Prostate gland (tissue), 2 donors: ENCODE measurements around the gene CRYGS.
"Not testable (repeated sequence)": the region's sequence is repeated elsewhere in the genome, so short reads cannot be mapped to it uniquely, and the experiment has no call there.

Experiments
- POLR2A ChIP-seq: fragments of 450-650 bp; IDR thresholded peaks from one replicate; pipeline ENCODE4 v1.6.1; 2016; ENCODE audit warnings: antibody characterized with exemption, mild to moderate bottlenecking
- POLR2AphosphoS5 ChIP-seq: sonication (generic); formaldehyde crosslinking; IDR thresholded peaks from one replicate; pipeline ENCODE4 v1.6.1; 2017; ENCODE audit warnings: antibody characterized with exemption
- TF ChIP-seq, protein P1 (sequence below), 4 experiments: fragments of 200-600 bp in 2 of 4; fragments of 450-650 bp in 2 of 4; sonication (generic) in 2 of 4; IDR thresholded peaks; 1 replicate in 3 of 4; 2 replicates in 1 of 4; pipeline ENCODE4 v1.5.1; 2016 to 2019; ENCODE audit warnings: antibody characterized with exemption in 4 of 4, mild to moderate bottlenecking in 2 of 4, moderate library complexity in 2 of 4

DNA sequence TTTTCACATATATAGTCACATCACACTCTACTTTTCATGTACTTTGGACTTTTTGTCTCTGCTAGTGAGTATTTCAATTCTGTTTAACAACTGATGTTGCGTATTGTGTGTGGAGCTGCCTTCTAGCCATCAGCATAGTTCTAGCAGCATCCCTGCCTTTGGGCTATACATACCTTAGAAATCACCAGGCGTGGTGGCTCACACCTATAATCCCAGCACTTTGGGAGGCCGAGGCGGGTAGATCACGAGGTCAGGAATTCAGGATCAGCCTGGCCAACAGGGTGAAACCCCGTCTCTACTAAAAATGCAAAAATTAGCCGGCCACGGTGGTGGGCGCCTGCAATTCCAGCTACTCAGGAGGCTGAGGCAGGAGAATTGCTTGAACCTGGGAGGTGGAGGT is 42.1 kb upstream of the CRYGS start:
- TF ChIP-seq, protein P1, sequence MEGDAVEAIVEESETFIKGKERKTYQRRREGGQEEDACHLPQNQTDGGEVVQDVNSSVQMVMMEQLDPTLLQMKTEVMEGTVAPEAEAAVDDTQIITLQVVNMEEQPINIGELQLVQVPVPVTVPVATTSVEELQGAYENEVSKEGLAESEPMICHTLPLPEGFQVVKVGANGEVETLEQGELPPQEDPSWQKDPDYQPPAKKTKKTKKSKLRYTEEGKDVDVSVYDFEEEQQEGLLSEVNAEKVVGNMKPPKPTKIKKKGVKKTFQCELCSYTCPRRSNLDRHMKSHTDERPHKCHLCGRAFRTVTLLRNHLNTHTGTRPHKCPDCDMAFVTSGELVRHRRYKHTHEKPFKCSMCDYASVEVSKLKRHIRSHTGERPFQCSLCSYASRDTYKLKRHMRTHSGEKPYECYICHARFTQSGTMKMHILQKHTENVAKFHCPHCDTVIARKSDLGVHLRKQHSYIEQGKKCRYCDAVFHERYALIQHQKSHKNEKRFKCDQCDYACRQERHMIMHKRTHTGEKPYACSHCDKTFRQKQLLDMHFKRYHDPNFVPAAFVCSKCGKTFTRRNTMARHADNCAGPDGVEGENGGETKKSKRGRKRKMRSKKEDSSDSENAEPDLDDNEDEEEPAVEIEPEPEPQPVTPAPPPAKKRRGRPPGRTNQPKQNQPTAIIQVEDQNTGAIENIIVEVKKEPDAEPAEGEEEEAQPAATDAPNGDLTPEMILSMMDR (IDR thresholded peaks at IDR 0.05): not testable (repeated sequence)
- not testable (repeated sequence) for TF ChIP-seq POLR2AphosphoS5, POLR2A
